Measurements from ENCODE around the gene PCDHGA8.
"Not testable (repeated sequence)": the region's sequence is repeated elsewhere in the genome, so short reads cannot be mapped to it uniquely, and the experiment has no call there.

The PCDHGA8 gene

DNA sequence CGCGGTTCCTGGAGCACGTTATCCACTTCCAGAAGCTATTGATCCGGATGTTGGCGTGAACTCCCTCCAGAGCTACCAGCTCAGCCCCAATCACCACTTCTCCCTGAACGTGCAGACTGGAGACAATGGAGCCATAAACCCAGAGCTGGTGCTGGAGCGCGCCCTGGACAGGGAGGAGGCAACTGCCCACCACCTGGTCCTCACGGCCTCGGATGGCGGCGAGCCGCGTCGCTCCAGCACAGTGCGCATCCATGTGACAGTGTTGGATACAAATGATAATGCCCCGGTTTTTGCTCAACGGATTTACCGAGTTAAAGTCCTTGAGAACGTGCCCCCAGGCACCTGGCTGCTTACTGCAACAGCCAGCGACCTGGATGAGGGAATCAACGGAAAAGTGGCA is 11.0 kb downstream of the PCDHGA8 start:
- no peak for DNase-seq

DNA sequence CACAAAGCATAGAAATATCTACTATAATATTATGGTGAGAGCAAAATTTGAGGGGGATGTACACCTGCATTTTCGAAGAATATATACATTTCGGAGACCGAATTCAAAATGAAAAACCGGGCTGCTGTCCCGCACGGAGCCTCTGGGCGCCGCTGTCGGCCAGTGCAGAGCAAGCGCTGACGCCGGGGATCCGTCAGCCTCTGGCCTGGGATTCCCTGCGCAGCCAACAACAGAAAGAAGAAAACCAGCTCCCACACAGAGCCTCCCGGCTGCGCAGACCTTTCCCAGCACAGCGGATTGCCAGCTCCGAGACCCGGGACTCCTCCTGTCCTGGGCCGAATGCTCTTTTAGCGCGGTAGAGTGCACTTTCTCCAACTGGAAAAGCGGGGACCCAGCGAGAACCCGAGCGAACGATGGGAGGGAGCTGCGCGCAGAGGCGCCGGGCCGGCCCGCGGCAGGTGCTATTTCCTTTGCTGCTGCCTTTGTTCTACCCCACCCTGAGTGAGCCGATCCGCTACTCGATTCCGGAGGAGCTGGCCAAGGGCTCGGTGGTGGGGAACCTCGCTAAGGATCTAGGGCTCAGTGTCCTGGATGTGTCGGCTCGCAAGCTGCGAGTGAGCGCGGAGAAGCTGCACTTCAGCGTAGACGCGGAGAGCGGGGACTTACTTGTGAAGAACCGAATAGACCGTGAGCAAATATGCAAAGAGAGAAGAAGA is 15.5 kb downstream of the PCDHGA8 start, which contains the start of gene PCDHGB6:
Gene PCDHGB6, plus strand, starts transcription at position 232 of the 716 bp plus-strand sequence. Its CDS starts 182 bp downstream, at position 414.
- peak; percentile 21 for DNase-seq

DNA sequence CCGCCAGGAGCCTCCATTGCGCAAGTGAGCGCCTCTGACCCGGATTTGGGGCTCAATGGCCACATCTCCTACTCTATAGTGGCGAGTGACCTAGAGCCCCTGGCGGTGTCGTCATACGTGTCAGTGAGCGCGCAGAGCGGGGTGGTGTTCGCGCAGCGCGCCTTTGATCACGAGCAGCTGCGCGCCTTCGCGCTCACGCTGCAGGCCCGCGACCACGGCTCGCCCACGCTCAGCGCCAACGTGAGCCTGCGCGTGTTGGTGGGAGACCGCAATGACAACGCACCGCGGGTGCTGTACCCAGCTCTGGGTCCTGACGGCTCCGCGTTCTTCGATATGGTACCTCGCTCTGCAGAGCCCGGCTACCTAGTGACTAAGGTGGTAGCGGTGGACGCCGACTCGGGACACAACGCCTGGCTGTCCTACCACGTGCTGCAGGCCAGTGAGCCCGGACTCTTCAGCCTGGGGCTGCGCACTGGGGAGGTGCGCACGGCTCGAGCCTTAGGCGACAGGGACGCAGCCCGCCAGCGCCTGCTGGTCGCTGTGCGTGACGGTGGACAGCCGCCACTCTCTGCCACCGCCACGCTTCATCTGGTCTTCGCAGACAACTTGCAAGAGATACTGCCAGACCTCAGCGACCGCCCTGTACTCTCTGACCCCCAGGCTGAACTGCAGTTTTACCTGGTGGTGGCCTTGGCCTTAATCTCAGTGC is 17.3 kb downstream of the PCDHGA8 start:
- no peak for DNase-seq

DNA sequence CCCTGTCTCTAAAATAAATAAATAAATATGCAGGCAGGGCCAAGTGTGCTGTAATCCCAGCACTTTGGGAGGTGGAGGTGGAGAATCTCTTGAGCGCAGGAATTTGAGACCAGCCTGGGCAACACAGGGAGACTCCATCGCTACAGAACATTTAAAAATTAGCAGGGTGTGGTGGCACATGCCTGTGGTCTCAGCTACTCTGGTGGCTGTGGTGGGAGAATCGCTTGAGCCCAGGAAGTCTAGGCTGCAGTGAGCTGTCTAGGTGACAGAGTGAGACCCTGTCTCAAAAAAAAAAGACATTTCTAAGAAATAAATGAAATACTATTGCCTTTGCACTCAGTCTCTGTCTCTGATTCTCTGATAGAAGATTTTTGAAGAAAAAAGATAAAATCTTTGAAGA is 19.1 kb downstream of the PCDHGA8 start:
- no peak for DNase-seq

DNA sequence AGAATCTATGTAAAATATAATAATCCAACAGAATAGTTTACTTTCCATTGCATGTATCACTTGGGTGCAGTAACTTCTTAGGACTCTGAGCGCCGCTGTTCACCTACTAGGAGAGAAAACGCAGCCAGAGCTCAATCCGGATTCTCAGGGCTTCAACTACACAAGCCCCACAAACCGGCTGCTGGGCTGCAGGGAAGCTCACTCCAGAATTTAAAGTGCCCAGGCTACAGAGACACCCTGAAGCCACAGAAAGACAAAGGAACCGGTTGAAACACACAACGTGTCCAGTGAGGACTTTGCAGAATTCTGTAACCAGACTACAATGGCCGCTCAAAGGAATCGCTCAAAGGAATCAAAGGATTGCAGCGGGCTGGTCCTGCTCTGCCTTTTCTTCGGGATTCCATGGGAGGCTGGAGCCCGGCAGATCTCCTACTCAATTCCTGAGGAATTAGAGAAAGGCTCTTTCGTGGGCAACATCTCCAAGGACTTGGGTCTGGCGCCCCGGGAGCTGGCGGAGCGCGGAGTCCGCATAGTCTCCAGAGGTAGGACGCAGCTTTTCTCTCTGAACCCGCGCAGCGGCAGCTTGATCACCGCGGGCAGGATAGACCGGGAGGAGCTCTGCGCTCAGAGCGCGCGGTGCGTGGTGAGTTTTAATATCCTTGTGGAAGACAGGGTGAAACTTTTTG is 20.6 kb downstream of the PCDHGA8 start, which contains the start of gene PCDHGA10:
Gene PCDHGA10, plus strand, starts transcription at position 134 of the 686 bp plus-strand sequence. Its CDS starts 189 bp downstream, at position 323.
- peak; percentile 62 for DNase-seq

DNA sequence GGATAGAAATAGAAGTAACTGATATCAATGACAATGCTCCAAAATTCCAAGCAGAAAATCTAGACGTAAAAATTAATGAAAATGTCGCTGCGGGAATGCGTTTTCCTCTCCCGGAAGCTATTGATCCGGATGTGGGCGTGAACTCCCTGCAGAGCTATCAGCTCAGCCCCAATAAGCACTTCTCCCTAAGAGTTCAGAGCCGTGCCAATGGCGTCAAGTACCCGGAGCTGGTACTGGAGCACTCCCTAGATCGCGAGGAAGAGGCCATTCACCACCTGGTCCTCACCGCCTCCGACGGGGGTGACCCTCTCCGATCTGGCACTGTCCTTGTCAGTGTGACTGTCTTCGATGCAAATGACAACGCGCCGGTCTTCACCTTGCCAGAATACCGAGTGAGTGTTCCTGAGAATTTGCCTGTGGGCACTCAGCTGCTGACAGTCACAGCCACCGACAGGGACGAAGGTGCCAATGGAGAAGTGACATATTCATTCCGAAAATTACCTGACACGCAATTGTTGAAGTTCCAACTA is 21.2 kb downstream of the PCDHGA8 start:
- no peak for DNase-seq

DNA sequence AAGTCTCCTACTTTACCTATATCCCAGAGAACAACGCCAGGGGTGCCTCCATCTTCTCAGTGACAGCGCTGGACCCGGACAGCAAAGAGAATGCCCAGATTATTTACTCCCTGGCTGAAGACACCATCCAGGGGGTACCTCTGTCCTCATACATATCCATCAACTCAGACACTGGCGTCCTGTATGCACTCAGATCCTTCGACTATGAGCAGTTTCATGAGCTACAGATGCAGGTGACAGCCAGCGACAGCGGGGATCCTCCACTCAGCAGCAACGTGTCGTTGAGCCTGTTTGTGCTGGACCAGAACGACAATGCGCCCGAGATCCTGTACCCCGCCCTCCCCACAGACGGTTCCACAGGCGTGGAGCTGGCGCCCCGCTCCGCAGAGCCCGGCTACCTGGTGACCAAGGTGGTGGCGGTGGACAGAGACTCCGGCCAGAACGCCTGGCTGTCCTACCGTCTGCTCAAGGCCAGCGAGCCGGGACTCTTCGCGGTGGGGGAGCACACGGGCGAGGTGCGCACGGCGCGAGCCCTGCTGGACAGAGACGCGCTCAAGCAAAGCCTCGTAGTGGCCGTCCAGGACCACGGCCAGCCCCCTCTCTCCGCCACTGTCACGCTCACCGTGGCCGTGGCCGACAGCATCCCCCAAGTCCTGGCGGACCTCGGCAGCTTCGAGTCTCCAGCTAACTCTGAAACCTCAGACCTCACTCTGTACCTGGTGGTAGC is 22.3 kb downstream of the PCDHGA8 start:
- not testable (repeated sequence) for DNase-seq

DNA sequence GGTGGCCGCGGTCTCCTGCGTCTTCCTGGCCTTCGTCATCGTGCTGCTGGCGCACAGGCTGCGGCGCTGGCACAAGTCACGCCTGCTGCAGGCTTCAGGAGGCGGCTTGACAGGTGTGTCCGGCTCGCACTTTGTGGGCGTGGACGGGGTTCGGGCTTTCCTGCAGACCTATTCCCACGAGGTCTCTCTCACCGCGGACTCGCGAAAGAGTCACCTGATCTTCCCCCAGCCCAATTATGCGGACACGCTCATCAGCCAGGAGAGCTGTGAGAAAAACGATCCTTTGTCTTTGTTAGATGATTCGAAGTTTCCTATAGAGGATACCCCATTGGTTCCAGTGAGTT is 22.8 kb downstream of the PCDHGA8 start:
- DNase-seq = not testable (repeated sequence)

DNA sequence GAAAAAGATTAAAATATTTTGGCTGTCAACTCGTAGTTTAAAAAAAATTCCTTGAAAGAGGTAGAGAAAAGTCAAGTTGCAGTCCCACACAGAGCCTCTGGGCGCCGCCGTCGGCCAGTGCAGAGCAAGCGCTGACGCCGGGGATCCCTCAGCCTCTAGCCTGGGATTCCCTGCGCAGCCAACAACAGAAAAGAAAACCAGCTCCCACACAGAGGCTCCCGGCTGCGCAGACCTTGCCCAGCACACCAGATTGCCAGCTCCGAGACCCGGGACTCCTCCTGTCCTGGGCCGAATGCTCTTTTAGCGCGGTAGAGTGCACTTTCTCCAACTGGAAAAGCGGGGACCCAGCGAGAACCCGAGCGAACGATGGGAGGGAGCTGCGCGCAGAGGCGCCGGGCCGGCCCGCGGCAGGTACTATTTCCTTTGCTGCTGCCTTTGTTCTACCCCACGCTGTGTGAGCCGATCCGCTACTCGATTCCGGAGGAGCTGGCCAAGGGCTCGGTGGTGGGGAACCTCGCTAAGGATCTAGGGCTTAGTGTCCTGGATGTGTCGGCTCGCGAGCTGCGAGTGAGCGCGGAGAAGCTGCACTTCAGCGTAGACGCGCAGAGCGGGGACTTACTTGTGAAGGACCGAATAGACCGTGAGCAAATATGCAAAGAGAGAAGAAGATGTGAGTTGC is 25.2 kb downstream of the PCDHGA8 start, which contains the start of gene PCDHGB7:
Gene PCDHGB7, plus strand, starts transcription at position 184 of the 679 bp plus-strand sequence. Its CDS starts 183 bp downstream, at position 367.
- peak; percentile 55 for DNase-seq

DNA sequence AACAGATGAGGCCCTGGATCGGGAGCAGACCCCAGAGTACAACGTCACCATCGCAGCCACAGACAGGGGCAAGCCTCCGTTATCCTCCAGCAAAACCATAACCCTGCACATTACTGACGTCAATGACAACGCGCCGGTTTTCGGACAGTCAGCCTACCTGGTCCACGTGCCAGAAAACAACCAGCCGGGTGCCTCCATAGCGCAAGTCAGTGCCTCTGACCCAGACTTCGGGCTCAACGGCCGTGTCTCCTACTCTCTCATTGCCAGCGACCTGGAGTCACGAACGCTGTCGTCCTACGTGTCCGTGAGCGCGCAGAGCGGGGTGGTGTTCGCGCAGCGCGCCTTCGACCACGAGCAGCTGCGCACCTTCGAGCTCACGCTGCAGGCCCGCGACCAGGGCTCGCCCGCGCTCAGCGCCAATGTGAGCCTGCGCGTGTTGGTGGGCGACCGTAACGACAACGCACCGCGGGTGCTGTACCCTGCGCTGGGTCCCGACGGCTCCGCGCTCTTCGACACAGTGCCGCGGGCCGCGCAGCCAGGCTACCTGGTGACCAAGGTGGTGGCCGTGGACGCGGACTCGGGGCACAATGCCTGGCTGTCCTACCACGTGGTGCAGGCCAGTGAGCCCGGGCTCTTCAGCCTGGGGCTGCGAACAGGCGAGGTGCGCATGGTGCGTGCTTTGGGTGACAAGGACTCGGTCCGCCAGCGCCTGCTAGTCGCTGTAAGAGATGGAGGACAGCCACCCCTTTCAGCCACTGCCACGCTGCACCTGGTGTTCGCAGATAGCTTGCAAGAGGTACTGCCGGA is 26.8 kb downstream of the PCDHGA8 start:
- DNase-seq = no peak

DNA sequence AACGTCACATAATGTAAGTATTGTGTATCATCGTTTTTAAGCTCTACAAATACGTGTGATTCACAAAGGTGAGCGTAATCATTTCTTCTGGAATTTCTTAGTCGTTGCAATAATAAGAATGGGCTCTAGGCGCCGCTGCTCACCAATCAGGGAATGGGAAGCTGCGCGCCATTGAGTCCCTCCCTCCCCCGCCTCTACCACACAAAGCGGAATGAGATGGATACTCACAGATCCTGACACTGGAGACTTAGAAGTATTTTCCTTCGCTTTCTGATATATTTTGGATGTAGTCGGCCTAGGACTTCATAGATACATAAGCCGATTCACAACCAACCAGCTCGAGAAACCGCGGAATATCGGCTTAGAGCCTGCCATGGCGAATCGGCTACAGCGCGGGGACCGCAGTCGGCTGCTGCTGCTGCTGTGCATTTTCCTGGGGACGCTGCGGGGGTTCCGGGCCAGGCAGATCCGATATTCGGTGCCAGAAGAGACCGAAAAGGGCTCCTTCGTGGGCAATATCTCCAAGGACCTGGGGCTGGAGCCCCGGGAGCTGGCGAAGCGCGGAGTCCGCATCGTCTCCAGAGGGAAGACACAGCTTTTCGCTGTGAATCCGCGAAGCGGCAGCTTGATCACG is 28.5 kb downstream of the PCDHGA8 start, which contains the start of gene PCDHGA11:
Gene PCDHGA11, plus strand, starts transcription at position 197 of the 634 bp plus-strand sequence. Its CDS starts 177 bp downstream, at position 374.
- DNase-seq = peak; percentile 26

DNA sequence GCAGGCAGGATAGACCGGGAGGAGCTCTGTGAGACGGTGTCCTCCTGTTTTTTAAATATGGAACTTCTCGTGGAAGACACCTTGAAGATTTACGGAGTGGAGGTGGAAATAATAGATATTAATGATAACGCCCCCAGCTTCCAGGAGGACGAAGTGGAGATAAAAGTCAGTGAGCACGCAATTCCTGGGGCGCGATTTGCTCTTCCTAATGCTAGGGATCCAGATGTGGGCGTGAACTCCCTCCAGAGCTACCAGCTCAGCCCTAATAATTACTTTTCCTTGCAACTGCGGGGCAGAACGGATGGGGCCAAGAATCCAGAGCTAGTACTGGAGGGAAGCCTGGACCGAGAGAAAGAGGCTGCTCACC is 29.0 kb downstream of the PCDHGA8 start:
- no peak for DNase-seq

DNA sequence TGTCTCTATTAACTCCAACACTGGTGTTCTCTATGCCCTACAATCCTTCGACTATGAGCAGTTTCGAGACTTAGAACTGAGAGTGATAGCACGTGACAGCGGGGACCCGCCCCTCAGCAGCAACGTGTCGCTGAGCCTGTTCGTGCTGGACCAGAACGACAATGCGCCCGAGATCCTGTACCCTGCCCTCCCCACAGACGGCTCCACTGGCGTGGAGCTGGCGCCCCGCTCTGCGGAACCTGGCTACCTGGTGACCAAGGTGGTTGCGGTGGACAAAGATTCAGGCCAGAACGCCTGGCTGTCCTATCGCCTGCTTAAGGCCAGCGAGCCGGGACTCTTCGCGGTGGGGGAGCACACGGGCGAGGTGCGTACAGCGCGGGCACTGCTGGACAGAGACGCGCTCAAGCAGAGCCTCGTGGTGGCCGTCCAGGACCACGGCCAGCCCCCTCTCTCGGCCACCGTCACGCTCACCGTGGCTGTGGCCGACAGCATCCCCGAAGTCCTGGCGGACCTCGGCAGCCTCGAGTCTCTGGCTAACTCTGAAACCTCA is 30.4 kb downstream of the PCDHGA8 start:
- no peak for DNase-seq

DNA sequence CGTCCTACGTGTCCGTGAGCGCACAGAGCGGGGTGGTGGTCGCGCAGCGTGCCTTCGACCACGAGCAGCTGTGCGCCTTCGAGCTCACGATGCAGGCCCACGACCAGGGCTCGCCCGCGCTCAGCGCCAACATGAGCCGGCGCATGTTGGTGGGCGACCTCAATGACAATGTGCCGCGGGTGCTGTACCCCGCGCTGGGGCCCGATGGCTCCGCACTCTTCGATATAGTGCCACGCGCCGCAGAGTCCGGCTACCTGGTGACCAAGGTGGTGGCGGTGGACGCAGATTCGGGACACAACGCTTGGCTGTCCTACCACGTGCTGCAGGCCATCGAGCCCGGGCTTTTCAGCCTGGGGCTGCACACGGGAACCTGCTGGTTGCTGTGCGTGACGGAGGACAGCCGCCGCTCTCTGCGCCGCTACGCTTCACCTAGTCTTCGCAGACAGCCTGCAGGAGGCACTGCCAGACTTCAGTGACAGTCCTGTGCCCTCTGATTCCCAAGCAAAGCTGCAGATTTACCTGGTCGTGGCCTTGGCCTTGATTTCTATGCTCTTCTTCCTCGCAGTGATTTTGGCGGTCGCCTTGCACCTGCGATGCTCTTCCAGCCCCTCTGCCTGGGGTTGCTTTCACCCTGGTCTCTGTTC is 35.5 kb downstream of the PCDHGA8 start:
- no peak for DNase-seq

DNA sequence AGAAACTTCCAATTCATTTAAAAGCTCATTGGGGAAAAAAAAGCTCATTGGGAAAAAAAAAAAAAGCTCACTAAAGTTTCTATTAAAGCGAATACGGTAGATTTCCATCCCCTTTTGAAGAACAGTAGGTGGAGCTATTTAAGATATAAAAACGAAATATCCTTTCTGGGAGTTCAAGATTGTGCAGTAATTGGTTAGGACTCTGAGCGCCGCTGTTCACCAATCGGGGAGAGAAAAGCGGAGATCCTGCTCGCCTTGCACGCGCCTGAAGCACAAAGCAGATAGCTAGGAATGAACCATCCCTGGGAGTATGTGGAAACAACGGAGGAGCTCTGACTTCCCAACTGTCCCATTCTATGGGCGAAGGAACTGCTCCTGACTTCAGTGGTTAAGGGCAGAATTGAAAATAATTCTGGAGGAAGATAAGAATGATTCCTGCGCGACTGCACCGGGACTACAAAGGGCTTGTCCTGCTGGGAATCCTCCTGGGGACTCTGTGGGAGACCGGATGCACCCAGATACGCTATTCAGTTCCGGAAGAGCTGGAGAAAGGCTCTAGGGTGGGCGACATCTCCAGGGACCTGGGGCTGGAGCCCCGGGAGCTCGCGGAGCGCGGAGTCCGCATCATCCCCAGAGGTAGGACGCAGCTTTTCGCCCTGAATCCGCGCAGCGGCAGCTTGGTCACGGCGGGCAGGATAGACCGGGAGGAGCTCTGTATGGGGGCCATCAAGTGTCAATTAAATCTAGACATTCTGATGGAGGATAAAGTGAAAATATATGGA is 38.1 kb downstream of the PCDHGA8 start, which contains the start of gene PCDHGA12:
Gene PCDHGA12, plus strand, starts transcription at position 176 of the 782 bp plus-strand sequence. Its CDS starts 253 bp downstream, at position 429.
- DNase-seq = peak; percentile 74

DNA sequence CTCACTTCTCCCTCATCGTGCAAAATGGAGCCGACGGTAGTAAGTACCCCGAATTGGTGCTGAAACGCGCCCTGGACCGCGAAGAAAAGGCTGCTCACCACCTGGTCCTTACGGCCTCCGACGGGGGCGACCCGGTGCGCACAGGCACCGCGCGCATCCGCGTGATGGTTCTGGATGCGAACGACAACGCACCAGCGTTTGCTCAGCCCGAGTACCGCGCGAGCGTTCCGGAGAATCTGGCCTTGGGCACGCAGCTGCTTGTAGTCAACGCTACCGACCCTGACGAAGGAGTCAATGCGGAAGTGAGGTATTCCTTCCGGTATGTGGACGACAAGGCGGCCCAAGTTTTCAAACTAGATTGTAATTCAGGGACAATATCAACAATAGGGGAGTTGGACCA is 38.9 kb downstream of the PCDHGA8 start:
- no peak for DNase-seq

DNA sequence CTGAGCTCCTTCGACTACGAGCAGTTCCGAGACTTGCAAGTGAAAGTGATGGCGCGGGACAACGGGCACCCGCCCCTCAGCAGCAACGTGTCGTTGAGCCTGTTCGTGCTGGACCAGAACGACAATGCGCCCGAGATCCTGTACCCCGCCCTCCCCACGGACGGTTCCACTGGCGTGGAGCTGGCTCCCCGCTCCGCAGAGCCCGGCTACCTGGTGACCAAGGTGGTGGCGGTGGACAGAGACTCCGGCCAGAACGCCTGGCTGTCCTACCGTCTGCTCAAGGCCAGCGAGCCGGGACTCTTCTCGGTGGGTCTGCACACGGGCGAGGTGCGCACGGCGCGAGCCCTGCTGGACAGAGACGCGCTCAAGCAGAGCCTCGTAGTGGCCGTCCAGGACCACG is 39.9 kb downstream of the PCDHGA8 start:
- DNase-seq = not testable (repeated sequence)

DNA sequence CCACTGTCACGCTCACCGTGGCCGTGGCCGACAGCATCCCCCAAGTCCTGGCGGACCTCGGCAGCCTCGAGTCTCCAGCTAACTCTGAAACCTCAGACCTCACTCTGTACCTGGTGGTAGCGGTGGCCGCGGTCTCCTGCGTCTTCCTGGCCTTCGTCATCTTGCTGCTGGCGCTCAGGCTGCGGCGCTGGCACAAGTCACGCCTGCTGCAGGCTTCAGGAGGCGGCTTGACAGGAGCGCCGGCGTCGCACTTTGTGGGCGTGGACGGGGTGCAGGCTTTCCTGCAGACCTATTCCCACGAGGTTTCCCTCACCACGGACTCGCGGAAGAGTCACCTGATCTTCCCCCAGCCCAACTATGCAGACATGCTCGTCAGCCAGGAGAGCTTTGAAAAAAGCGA is 40.3 kb downstream of the PCDHGA8 start:
- DNase-seq = not testable (repeated sequence)

DNA sequence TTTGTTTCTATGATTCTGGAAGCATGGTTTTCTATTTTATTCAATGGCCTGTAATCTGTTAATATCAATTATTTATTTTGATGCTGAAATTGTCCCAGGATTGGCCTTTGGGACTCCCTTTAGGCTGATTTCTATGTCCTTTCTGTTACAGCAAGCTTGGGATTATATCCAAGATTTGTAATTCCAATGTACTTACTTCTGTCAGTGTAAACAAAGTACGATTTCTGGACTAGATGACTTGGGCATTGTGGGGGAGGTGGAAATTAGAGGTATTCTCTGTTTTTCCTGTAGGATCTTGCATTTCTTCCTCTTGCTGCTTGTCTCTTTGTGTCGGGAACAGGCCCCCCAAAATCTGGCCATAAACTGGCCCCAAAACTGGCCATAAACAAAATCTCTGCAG is 41.6 kb downstream of the PCDHGA8 start:
- DNase-seq = no peak
